GM19193 (cell line): ENCODE results near the gene FCHSD2.

Experiments used
- POLR2A ChIP-seq: IDR thresholded peaks from 4 replicates; pipeline ENCODE4 v1.6.1; 2011; ENCODE audit not compliant: insufficient read depth, insufficient read length; ENCODE audit errors: extremely low read depth

FCHSD2 gene

GRCh38 chr11:72848846-72849466 is 293.2 kb downstream of the FCHSD2 start:
- TF ChIP-seq POLR2A: no peak

- no peak for TF ChIP-seq POLR2A
Measured at GRCh38 chr11:72844356-72844755, 297.8 kb downstream of the FCHSD2 start.

DNA sequence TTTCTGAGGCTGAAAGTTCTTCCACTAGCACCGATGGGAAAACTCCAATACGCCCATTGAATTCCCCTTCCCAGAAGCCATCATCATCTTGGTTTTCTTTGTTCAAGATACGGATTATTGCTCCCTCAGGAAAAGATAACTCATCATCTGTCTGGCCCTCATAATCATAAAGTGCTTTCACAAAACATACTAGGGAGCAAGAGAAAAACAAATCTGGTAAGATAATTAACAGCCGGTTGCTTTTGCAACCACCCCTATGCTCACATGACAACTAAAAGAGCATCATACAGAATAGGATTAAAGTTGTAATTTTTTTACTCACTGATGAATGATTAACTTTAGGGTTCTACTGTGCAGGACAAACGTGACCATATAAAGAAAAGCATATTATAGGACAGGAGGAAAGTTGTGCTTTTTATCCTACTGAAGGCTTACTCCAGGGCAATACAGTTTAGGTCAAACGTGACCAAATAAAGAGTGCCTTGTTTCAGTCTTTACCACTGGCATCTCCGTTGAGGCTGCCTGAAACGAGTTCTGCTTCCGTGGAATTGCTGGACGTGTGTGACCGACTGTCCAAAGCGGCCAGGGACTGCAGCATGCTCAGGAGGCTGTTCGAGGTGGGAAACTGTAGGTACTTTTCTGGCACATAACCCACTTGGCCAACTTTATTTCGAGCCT is 299.3 kb downstream of the FCHSD2 start:
- no peak for TF ChIP-seq POLR2A

DNA sequence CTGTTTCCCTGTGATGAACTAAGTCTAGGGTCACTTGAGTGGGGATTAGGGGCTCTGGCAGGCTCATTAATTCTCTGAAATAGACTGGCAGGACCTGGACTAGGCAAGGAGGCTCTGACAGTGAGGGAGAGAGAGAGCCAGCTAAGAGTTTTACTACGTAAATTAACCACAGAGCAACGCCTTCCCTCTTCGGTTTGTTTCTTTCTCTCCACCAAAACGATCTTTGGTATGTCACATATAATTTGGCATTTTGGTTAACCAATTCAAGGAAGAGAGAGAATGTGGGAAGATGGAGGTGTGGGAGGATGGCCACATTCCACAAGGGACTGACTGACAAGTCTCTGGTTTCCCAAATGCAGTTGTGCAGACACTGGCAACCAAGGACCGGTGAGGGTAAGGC is 300.0 kb downstream of the FCHSD2 start:
- TF ChIP-seq POLR2A: no peak

DNA sequence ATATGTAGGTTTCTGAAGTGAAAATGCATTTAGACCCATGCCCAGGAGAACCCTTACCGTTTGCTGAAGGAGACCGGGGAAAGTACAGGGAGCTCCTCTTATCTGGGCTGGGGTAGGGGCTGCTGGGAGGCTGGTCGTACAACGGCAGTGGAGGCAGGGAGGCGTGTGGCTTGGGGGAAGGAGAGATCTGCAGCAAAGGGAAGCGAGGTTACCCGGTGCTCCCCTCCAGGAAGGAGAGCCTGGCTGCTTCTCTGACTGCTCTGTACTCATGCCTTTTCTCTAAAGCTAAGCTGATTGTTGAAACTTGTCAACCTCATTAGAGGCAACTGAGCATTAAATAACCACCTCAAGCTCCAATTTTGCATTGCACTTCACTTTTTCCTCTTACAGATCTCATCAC is 300.7 kb downstream of the FCHSD2 start:
- TF ChIP-seq POLR2A: no peak

- TF ChIP-seq POLR2A: no peak
Measured at GRCh38 chr11:72840780-72841179, 301.3 kb downstream of the FCHSD2 start.

DNA sequence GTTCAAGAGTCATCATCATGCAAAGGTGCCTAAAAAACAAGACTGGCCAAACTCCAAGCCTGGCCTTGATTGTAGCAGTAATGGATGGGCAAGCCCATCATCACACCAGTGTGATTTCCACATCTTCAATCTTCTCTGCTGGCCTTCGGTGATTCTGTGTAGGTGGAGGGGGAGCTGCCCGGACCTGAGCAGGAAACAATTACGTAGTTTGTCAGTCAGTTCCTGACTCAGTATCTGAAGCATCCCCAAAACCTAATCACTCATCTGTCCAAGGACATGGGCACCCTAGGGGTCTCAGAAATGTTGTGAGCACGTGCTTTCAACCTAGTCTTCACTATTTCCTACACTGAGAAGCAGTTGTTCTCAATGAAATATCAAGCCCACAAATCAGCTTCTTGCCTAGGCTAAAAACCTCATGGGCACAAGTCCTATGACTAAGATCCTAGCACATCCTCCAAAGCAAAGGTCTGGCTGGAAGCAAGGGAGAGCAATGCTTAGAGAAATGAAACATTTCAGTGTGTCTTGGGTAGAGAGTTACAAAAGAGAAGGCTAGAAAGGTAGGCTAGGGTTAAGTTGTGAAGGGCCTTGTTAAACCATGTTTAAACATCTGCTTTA is 303.3 kb downstream of the FCHSD2 start:
- TF ChIP-seq POLR2A: no peak

DNA sequence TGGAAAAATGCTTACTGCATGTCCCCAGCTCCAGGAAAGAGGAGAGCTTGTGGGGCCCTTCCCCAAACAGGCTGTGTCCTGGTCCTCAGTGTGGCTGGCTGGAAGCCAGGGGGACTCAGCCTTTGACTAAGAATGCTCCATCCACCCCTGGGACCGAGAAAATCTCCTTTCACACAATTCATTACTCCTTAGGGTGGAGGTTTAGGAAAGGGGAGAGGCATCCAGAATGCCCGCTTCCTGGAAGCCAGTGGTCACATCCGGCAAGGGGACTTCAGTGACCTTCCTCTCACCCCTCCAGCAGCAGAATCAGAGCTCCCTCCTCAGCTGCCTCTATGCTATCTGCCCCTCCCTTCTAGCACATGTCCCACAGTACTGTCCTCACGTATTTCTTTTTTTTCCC is 306.0 kb downstream of the FCHSD2 start:
- TF ChIP-seq POLR2A: no peak

DNA sequence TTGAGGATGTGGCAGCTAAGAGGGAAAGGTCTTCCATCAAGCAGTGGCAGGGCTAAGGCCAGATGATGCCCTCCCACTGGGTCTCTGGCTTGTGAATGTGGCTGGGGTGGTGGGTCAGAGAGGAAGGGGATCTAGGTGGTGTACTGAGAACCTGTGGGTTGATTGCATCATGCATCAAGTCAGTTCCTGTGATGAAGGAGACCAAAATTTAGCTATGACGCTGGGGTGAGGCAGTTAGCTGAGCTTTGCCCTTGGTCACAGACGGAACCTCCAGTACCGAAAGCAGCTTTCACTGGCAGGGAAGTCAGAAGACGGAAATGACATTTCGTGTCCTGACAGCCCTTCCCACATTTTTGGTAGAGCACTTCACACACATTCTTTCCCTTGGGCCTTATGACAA is 307.2 kb downstream of the FCHSD2 start:
- TF ChIP-seq POLR2A: no peak

GRCh38 chr11:72833811-72834493 is 308.2 kb downstream of the FCHSD2 start:
- no peak for TF ChIP-seq POLR2A

- TF ChIP-seq POLR2A: no peak
Measured at GRCh38 chr11:72833083-72833733, 308.9 kb downstream of the FCHSD2 start.

DNA sequence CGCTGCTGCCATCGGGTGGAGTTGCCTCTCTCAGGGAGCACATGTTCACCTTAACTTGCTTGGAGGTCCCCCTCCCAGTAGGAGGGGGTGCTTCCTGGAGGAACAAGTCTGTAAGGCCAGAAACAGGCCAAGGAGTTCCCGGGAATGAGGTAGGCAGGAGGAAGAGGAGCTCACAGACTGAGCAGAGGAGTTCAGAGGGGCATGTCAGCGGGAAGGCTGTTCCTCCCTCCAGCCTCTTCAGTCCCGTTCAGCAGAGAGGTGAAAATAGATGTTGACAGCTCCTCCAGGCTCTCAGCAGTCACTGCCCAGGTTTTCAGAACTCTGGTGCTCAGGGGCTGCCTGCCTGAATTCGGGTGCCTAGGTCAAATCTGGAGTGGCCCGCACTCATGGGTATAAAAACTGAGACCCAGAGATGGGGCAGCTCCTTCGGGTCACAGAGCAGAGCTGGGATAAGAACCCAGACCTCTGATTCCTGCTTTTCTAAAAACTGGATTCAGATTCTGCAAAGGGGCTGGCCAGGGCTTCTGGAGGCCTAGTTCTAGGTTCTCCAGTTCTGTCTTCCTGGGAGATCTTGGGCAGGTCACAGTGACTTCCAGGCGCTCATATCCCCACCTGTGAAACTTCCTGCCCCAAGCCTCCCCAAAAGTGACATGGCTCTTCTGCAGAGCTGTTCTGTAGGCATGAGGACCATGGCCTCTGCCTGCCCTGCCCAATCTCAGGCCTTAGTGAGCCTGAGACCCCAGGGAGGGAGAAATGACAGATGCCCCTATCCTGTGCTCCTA is 309.6 kb downstream of the FCHSD2 start:
- no peak for TF ChIP-seq POLR2A

- no peak for TF ChIP-seq POLR2A
Measured at GRCh38 chr11:72831521-72832300, 310.4 kb downstream of the FCHSD2 start.
